Uterus (tissue), 4 donors: ENCODE data around the gene RHOH. TPM values are rescaled to one million over a fixed set of nuclear protein-coding genes. Genes with fewer than 3 reads are reported as not detected.

Experiments used
- DNase-seq, 2 donors: peaks; one replicate each; pipeline ENCODE4 v3.0.0-alpha.2; 2019 to 2020
- H3K27ac ChIP-seq, 2 donors: fragments of 200-600 bp; sonication (generic); 1 replicate in 1 of 2; 2 replicates in 1 of 2; pipeline ENCODE4 v1.5.1; 2016 to 2018
- H3K27me3 ChIP-seq, 2 donors: fragments of 200-600 bp; sonication (generic); one replicate each; pipeline ENCODE4 v1.5.1; 2018 to 2019; ENCODE audit warnings: control low read depth in 1 of 2
- H3K36me3 ChIP-seq, 2 donors: fragments of 200-600 bp; sonication (generic); one replicate each; pipeline ENCODE4 v1.5.1; 2019; ENCODE audit warnings: control low read depth in 1 of 2
- H3K4me1 ChIP-seq, 2 donors: fragments of 200-600 bp; sonication (generic); one replicate each; pipeline ENCODE4 v1.5.1; 2018 to 2019; ENCODE audit warnings: control low read depth in 1 of 2
- H3K4me3 ChIP-seq, 2 donors: fragments of 200-600 bp; sonication (generic); 1 replicate in 1 of 2; 2 replicates in 1 of 2; pipeline ENCODE4 v1.5.1; 2018 to 2019; ENCODE audit warnings: mild to moderate bottlenecking in 1 of 2
- H3K9me3 ChIP-seq, 2 donors: fragments of 200-600 bp; sonication (generic); one replicate each; pipeline ENCODE4 v1.5.1; 2019; ENCODE audit warnings: control low read depth in 1 of 2
- CTCF ChIP-seq, 4 experiments: fragments of 200-600 bp in 2 of 4; fragments of 450-650 bp in 2 of 4; sonication (generic) in 2 of 4; IDR thresholded peaks; one replicate each; pipeline ENCODE4 v1.5.1; 2016 to 2019; ENCODE audit warnings: antibody characterized with exemption in 4 of 4, mild to moderate bottlenecking in 2 of 4, moderate library complexity in 1 of 4
- POLR2A ChIP-seq, 2 donors: fragments of 450-650 bp; IDR thresholded peaks; one replicate each; pipeline ENCODE4 v1.6.1; 2016; ENCODE audit warnings: antibody characterized with exemption in 2 of 2, mild to moderate bottlenecking in 1 of 2, moderate library complexity in 1 of 2
- intact Hi-C: fragments of 100-400 bp; cut with DNase I; formaldehyde crosslinking; loops from one replicate; pipeline ENCODE4 v1.15.1; 2023; ENCODE audit warnings: low total_unique reads
- total RNA-seq, 4 donors: library from RNA; depleted of rRNA in 3 of 4; stranded (reverse); fragments of >200 nt in 3 of 4; gene quantifications; one replicate each; pipeline versions ENCODE4 v1.1.0 to v1.2.4, GENCODE V29; 2014 to 2023
- donor health status: DM: yes; HTN: yes; CAD: no.

Gene RHOH
- total RNA-seq, 4 donors from 2014 or later = 1.5 to 37.1 (median 3.0) TPM

DNA sequence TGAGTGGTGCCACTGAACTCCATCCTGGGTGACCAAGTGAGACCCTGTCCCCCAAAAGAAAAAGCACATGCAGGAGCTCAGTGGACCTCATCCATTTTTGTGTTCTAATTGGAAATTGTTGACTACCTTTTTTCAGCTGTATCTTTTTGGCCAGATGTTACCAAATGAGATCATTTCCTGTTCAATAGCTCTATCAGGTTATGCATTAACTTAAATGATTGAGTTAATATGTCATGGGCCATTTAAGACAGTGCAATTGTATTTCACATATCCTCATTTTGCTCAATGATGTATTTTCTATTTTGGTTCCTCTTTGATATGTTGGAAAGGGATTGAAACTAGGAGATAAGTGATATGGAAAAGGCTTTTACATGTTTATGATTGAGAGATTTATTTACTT lies 26.2 kb upstream of the RHOH start:
- Histone ChIP-seq H3K9me3 (no peaks in the 10 kb centered on the region), H3K27me3 (no peaks in the 10 kb centered on the region), H3K4me3 (no peak overlapping the region), H3K4me1 (no peaks in the 10 kb centered on the region), H3K36me3 (no peaks in the 10 kb centered on the region), H3K27ac (no peak overlapping the region)
- intact Hi-C loops = no loop called here
- no peak for TF ChIP-seq CTCF (IDR thresholded peaks at IDR 0.05)
- TF ChIP-seq POLR2A (IDR thresholded peaks at IDR 0.05) = no peak
- DNase-seq = no peak

DNA sequence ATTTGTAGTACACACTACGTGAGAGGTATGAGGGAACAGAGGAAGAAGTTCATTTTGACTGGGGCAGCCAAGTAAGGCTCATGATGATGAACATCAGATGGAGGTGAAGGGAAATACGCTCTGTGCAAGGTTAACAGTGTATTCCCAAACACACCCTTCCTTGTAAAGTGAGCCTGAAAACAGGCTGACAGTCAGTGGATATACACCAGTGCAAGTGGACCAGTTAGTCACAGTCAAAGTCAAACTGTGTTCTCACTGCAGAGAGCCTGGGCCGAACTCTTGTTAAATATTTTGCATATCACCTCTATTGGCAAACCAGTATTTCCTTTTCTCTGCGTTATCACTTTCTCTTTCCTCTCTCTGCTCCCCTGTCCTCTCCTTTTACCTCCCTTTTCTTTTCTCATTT lies 23.4 kb upstream of the RHOH start:
- Histone ChIP-seq H3K4me1 (no peaks in the 10 kb centered on the region), H3K36me3 (no peaks in the 10 kb centered on the region), H3K4me3 (no peak overlapping the region), H3K27ac (no peak overlapping the region), H3K9me3 (no peaks in the 10 kb centered on the region), H3K27me3 (no peaks in the 10 kb centered on the region)
- intact Hi-C loops = no loop called here
- TF ChIP-seq POLR2A (IDR thresholded peaks at IDR 0.05) (no peak), CTCF (IDR thresholded peaks at IDR 0.05) (no peak)
- no peak for DNase-seq

GRCh38 chr4:40176602-40177001 lies 20.2 kb upstream of the RHOH start:
- Histone ChIP-seq H3K4me3 (no peak overlapping the region), H3K4me1 (no peaks in the 10 kb centered on the region), H3K27me3 (no peaks in the 10 kb centered on the region), H3K36me3 (no peaks in the 10 kb centered on the region), H3K9me3 (no peaks in the 10 kb centered on the region), H3K27ac (no peak overlapping the region)
- TF ChIP-seq CTCF (IDR thresholded peaks at IDR 0.05) = no peak
- no peak for TF ChIP-seq POLR2A (IDR thresholded peaks at IDR 0.05)
- intact Hi-C loops = no loop called here
- DNase-seq = no peak

GRCh38 chr4:40177591-40177990 lies 19.2 kb upstream of the RHOH start:
- no peaks in the 10 kb centered on the region for H3K4me1 ChIP-seq
- no peak overlapping the region for H3K27ac ChIP-seq
- TF ChIP-seq CTCF (IDR thresholded peaks at IDR 0.05) = no peak
- TF ChIP-seq POLR2A (IDR thresholded peaks at IDR 0.05) = no peak
- H3K36me3 ChIP-seq = no peaks in the 10 kb centered on the region
- no peak overlapping the region for H3K4me3 ChIP-seq
- H3K9me3 ChIP-seq = no peaks in the 10 kb centered on the region
- DNase-seq = no peak
- H3K27me3 ChIP-seq = no peaks in the 10 kb centered on the region
- intact Hi-C loops = no loop called here

DNA sequence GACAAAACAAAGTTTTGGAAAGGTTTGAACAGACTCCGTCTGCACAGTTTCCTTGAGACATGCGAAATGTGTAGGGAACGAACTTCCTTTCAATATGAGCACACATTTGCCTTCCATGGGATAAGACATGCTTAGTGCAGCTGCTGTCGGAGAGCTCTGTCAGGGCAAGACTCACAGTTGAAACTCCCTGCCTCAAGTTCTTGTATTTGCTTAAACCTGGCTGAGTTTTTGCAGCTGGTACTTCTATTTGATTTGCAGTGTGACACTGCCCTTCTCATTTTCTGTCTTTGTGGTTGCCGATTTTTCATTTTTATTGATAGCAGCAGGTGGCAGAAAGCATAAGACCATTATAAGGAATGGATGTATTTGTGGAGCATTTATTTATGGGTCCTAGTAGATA lies 18.2 kb upstream of the RHOH start:
- H3K27me3 ChIP-seq = no peaks in the 10 kb centered on the region
- TF ChIP-seq CTCF (IDR thresholded peaks at IDR 0.05) = no peak
- TF ChIP-seq POLR2A (IDR thresholded peaks at IDR 0.05) = no peak
- no peak overlapping the region for H3K27ac ChIP-seq
- no peak for DNase-seq
- no peaks in the 10 kb centered on the region for H3K36me3 ChIP-seq
- no peak overlapping the region for H3K4me3 ChIP-seq
- intact Hi-C loops = no loop called here
- no peaks in the 10 kb centered on the region for H3K9me3 ChIP-seq
- H3K4me1 ChIP-seq = no peaks in the 10 kb centered on the region
